ENCODE measurements around the gene SUCLG2. TPM values are rescaled to one million over a fixed set of nuclear protein-coding genes. Genes with fewer than 3 reads are reported as not detected.
A peak's percentile ranks its signal among the peaks of the same experiment; 100 is the strongest.

Gene SUCLG2
- total RNA-seq, 1 experiment from 2014 or later: 59.4 TPM

- DNase-seq: peak in 1 of 2 experiments; percentile 3
- no peaks in the 10 kb centered on the region for H3F3A ChIP-seq (ENCODE audit: insufficient read depth, low read depth)
- TF ChIP-seq CTCF (conservative IDR thresholded peaks at IDR 0.05) (no peak), EZH2 (IDR thresholded peaks at IDR 0.05; ENCODE audit: low read depth) (no peak)
- no peaks in the 10 kb centered on the region for H3K36me3 ChIP-seq (ENCODE audit: low read depth)
- H2AFZ ChIP-seq: no peak overlapping the region
- no peak overlapping the region for H3K27ac ChIP-seq
- H4K20me1 ChIP-seq (ENCODE audit: insufficient read depth): no peaks in the 10 kb centered on the region
- no peaks in the 10 kb centered on the region for H3K4me1 ChIP-seq (replicated peaks; ENCODE audit: insufficient read depth)
- H3K9me2 ChIP-seq (ENCODE audit: insufficient read depth): no peaks in the 10 kb centered on the region
- BruUV-seq (replicated peaks): no TSS peak
- ChIA-PET CTCF (no interaction called here), POLR2A (ENCODE audit: unreplicated experiment) (no interaction called here)
- no peaks in the 10 kb centered on the region for H3K79me2 ChIP-seq (ENCODE audit: low read depth)
- H3K4me3 ChIP-seq: no peak overlapping the region
- intact Hi-C loops (cut with micrococcal nuclease; ENCODE audit: unreplicated experiment): no loop called here
- H3K27me3 ChIP-seq (ENCODE audit: insufficient read depth, low read depth): no peaks in the 10 kb centered on the region
- no peak overlapping the region for H3K4me2 ChIP-seq
- H3K9me3 ChIP-seq (ENCODE audit: insufficient read depth, low read depth): no peaks in the 10 kb centered on the region
Measured at GRCh38 chr3:67526246-67526645, 128.2 kb downstream of the SUCLG2 start.

GRCh38 chr3:67524046-67524445, 130.4 kb downstream of the SUCLG2 start:
- intact Hi-C loops (cut with micrococcal nuclease; ENCODE audit: unreplicated experiment): no loop called here
- DNase-seq: no peak
- Histone ChIP-seq H3K9me3 (ENCODE audit: insufficient read depth, low read depth) (no peaks in the 10 kb centered on the region), H3K27ac (no peak overlapping the region), H3K4me2 (no peak overlapping the region), H3K79me2 (ENCODE audit: low read depth) (no peaks in the 10 kb centered on the region), H3F3A (ENCODE audit: insufficient read depth, low read depth) (no peaks in the 10 kb centered on the region), H3K4me3 (no peak overlapping the region), H4K20me1 (ENCODE audit: insufficient read depth) (no peaks in the 10 kb centered on the region), H3K4me1 (replicated peaks; ENCODE audit: insufficient read depth) (no peaks in the 10 kb centered on the region), H3K36me3 (ENCODE audit: low read depth) (no peaks in the 10 kb centered on the region), H2AFZ (no peak overlapping the region), H3K9me2 (ENCODE audit: insufficient read depth) (no peaks in the 10 kb centered on the region), H3K27me3 (ENCODE audit: insufficient read depth, low read depth) (no peaks in the 10 kb centered on the region)
- POLR2A ChIA-PET (ENCODE audit: unreplicated experiment): interaction anchor here (0.6 kb wide), 1 partner anchor 125 kb away, joined by 4 read pairs; no protein-coding TSS in a partner anchor
- no TSS peak for BruUV-seq (replicated peaks)
- CTCF ChIA-PET: no interaction called here
- TF ChIP-seq CTCF (conservative IDR thresholded peaks at IDR 0.05) (no peak), EZH2 (IDR thresholded peaks at IDR 0.05; ENCODE audit: low read depth) (no peak)

GRCh38 chr3:67522081-67522480, 132.3 kb downstream of the SUCLG2 start:
- DNase-seq: no peak
- ChIA-PET POLR2A (ENCODE audit: unreplicated experiment) (no interaction called here), CTCF (no interaction called here)
- Histone ChIP-seq H4K20me1 (ENCODE audit: insufficient read depth) (no peaks in the 10 kb centered on the region), H3K4me1 (replicated peaks; ENCODE audit: insufficient read depth) (no peaks in the 10 kb centered on the region), H3K27me3 (ENCODE audit: insufficient read depth, low read depth) (no peaks in the 10 kb centered on the region), H3K4me3 (no peak overlapping the region), H3K27ac (no peak overlapping the region), H3K79me2 (ENCODE audit: low read depth) (no peaks in the 10 kb centered on the region), H3K9me2 (ENCODE audit: insufficient read depth) (no peaks in the 10 kb centered on the region), H3K36me3 (ENCODE audit: low read depth) (no peaks in the 10 kb centered on the region), H2AFZ (no peak overlapping the region), H3F3A (ENCODE audit: insufficient read depth, low read depth) (no peaks in the 10 kb centered on the region), H3K9me3 (ENCODE audit: insufficient read depth, low read depth) (no peaks in the 10 kb centered on the region), H3K4me2 (no peak overlapping the region)
- BruUV-seq (replicated peaks): no TSS peak
- intact Hi-C loops (cut with micrococcal nuclease; ENCODE audit: unreplicated experiment): no loop called here
- no peak for TF ChIP-seq CTCF (conservative IDR thresholded peaks at IDR 0.05)
- TF ChIP-seq EZH2 (IDR thresholded peaks at IDR 0.05; ENCODE audit: low read depth): no peak
